H1 (cell line): ENCODE measurements around the gene CD34. TPM values are rescaled to one million over a fixed set of nuclear protein-coding genes. Genes with fewer than 3 reads are reported as not detected.

Experiments used
- CEBPB ChIP-seq: IDR thresholded peaks from 2 replicates; pipeline ENCODE4 v1.6.1; 2012; ENCODE audit warnings: low read depth, low read length
- MAX ChIP-seq: IDR thresholded peaks from 2 replicates; pipeline ENCODE4 v1.6.1; 2012; ENCODE audit warnings: inconsistent platforms
- NANOG ChIP-seq: IDR thresholded peaks from 2 replicates; pipeline ENCODE4 v1.6.1; 2011; ENCODE audit warnings: low read length, low read depth, mild to moderate bottlenecking, inconsistent platforms; ENCODE audit not compliant: insufficient read depth, poor library complexity, severe bottlenecking
- POLR2AphosphoS5 ChIP-seq: IDR thresholded peaks from 2 replicates; pipeline ENCODE4 v1.6.1; 2011; ENCODE audit warnings: low read depth, low read length
- TEAD4 ChIP-seq: IDR thresholded peaks from 2 replicates; pipeline ENCODE4 v1.6.1; 2012; ENCODE audit warnings: low read depth, low read length, inconsistent platforms, mixed read lengths
- polyA plus RNA-seq, 7 experiments: library from polyadenylated mRNA; depleted of rRNA in 3 of 7; stranded (reverse) in 5 of 7; unstranded in 2 of 7; fragments of >200 nt in 5 of 7; fragments of 200-250 nt in 2 of 7; gene quantifications; 1 replicate in 5 of 7; 2 replicates in 1 of 7; 4 replicates in 1 of 7; pipeline versions ENCODE4 v1.2.1 to v1.2.3, GENCODE V29; 2011 to 2013; ENCODE audit warnings: missing spikeins in 2 of 7, mixed read lengths in 2 of 7
- total RNA-seq: library from RNA; stranded (reverse); fragmentation: NEBNext Ultra II Directional; extraction: Animal tissue kit (Norgen Biotek cat#: 25700); gene quantifications from 2 replicates; pipeline ENCODE4 v1.2.1, GENCODE V29; 2021

The CD34 gene
- total and polyA plus RNA-seq, 2 of the 8 experiments (the other 6 are each of a cell fraction or from before 2014, with no cell fraction given): 0.39 to 0.54 TPM

GRCh38 chr1:207832796-207833195 lies 78.1 kb downstream of the CD34 start (continued):
- TF ChIP-seq CEBPB (no peak), POLR2AphosphoS5 (no peak), NANOG (no peak), MAX (no peak), TEAD4 (no peak)
